GM23338 (cell line): ENCODE data around the gene GPBP1L1.

Experiments
- CTCF ChIP-seq, 2 experiments: fragments of 200-600 bp in 1 of 2; sonication (generic) in 1 of 2; conservative IDR thresholded peaks; 2 replicates each; pipeline versions ENCODE4 v1.5.1 to v1.6.1; 2016 to 2017; ENCODE audit warnings: antibody characterized with exemption in 2 of 2, low read depth in 2 of 2, mild to moderate bottlenecking in 2 of 2, moderate library complexity in 1 of 2
- ZNF331 ChIP-seq: fragments of 250-450 bp; sonication (Bioruptor Pico); IDR thresholded peaks from 2 replicates; pipeline ENCODE4 v1.5.0; 2020; ENCODE audit warnings: low read depth, mild to moderate bottlenecking, moderate library complexity
- TF ChIP-seq, protein P1 (sequence below): IDR thresholded peaks from 2 replicates; pipeline ENCODE4 v1.6.1; 2016; ENCODE audit warnings: antibody characterized with exemption

GRCh38 chr1:45684402-45684801 is 1.9 kb downstream of the GPBP1L1 start:
- TF ChIP-seq CTCF (conservative IDR thresholded peaks at IDR 0.05; ENCODE audit: low read depth in 2 of 2) (no peak), ZNF331 (CRISPR knock-in tag) (no peak)
- TF ChIP-seq, protein P1, sequence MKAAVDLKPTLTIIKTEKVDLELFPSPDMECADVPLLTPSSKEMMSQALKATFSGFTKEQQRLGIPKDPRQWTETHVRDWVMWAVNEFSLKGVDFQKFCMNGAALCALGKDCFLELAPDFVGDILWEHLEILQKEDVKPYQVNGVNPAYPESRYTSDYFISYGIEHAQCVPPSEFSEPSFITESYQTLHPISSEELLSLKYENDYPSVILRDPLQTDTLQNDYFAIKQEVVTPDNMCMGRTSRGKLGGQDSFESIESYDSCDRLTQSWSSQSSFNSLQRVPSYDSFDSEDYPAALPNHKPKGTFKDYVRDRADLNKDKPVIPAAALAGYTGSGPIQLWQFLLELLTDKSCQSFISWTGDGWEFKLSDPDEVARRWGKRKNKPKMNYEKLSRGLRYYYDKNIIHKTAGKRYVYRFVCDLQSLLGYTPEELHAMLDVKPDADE, result no peak
